SK-N-SH (cell line): ENCODE results near the gene NTM. TPM values are rescaled to one million over a fixed set of nuclear protein-coding genes. Genes with fewer than 3 reads are reported as not detected.

Experiments used
- CTCF ChIA-PET: fragments of 300-600, 350-600 bp; formaldehyde crosslinking; extraction: SDS; loops from one replicate; lab custom pipeline; 2021; lab: Yijun Ruan, JAX
- POLR2A ChIA-PET: fragments of 350-600 bp; sonication (Branson Sonifier 250); formaldehyde crosslinking; extraction: SDS; loops from one replicate; lab custom pipeline; 2020; ENCODE audit warnings: antibody characterized with exemption, inconsistent platforms; lab: Yijun Ruan, JAX
- DNase-seq: peaks from one replicate; pipeline ENCODE4 v3.0.0; 2012
- H2AFZ ChIP-seq: fragments of 200-600 bp; sonication (generic); 2 replicates; pipeline ENCODE4 v1.8.1; 2016; ENCODE audit warnings: antibody characterized with exemption, mild to moderate bottlenecking, low read depth
- H3F3A ChIP-seq: fragments of 200-600 bp; sonication (generic); replicated peaks from 2 replicates; pipeline ENCODE3; 2016; ENCODE audit warnings: antibody characterized with exemption, mild to moderate bottlenecking; ENCODE audit not compliant: insufficient read depth
- H3K27ac ChIP-seq, 2 experiments: fragments of 200-500 bp in 1 of 2; fragments of 200-600 bp in 1 of 2; sonication (Bioruptor generic) in 1 of 2; sonication (generic), shearing (Covaris generic) in 1 of 2; 2 replicates each; pipeline versions ENCODE4 v1.5.1 to v1.6.1; 2014 to 2016; ENCODE audit warnings: low read depth in 2 of 2, inconsistent platforms in 1 of 2, low read length in 1 of 2, mild to moderate bottlenecking in 1 of 2, mixed read lengths in 1 of 2
- H3K27me3 ChIP-seq: fragments of 200-600 bp; sonication (generic), shearing (Covaris generic); 2 replicates; pipeline ENCODE4 v1.6.1; 2016; ENCODE audit warnings: mixed run types; ENCODE audit not compliant: insufficient read depth
- H3K36me3 ChIP-seq, 2 experiments: fragments of 200-500 bp in 1 of 2; fragments of 200-600 bp in 1 of 2; sonication (Bioruptor generic) in 1 of 2; sonication (generic) in 1 of 2; replicated peaks in 1 of 2; 2 replicates each; pipeline versions ENCODE3 to v1.5.1; 2014 to 2016; ENCODE audit warnings: low read length in 1 of 2, mild to moderate bottlenecking in 1 of 2; ENCODE audit not compliant: insufficient read depth in 2 of 2, control insufficient read depth in 1 of 2
- H3K4me1 ChIP-seq, 2 experiments: fragments of 200-500 bp in 1 of 2; fragments of 200-600 bp in 1 of 2; sonication (Bioruptor generic) in 1 of 2; sonication (generic), shearing (Covaris generic) in 1 of 2; 2 replicates each; pipeline versions ENCODE4 v1.5.1 to v1.6.1; 2014 to 2016; ENCODE audit warnings: low read depth in 1 of 2, low read length in 1 of 2, mixed run types in 1 of 2; ENCODE audit not compliant: insufficient read depth in 2 of 2, control insufficient read depth in 1 of 2
- H3K4me2 ChIP-seq: fragments of 200-600 bp; sonication (generic), shearing (Covaris generic); 2 replicates; pipeline ENCODE4 v1.6.1; 2017; ENCODE audit warnings: mixed run types
- H3K4me3 ChIP-seq, 2 experiments: fragments of 200-500 bp in 1 of 2; fragments of 200-600 bp in 1 of 2; sonication (Bioruptor generic) in 1 of 2; sonication (generic), shearing (Covaris generic) in 1 of 2; 2 replicates each; pipeline versions ENCODE4 v1.5.1 to v1.8.1; 2014 to 2016; ENCODE audit warnings: low read depth in 2 of 2, inconsistent platforms in 1 of 2, low read length in 1 of 2, mild to moderate bottlenecking in 1 of 2, mixed read lengths in 1 of 2, moderate library complexity in 1 of 2
- H3K79me2 ChIP-seq: fragments of 200-600 bp; sonication (generic); 2 replicates; pipeline ENCODE4 v1.8.1; 2017; ENCODE audit warnings: mild to moderate bottlenecking; ENCODE audit not compliant: insufficient read depth
- H3K9ac ChIP-seq: fragments of 200-600 bp; sonication (generic); 2 replicates; pipeline ENCODE4 v1.6.1; 2017; ENCODE audit warnings: mixed run types
- H3K9me2 ChIP-seq: fragments of 200-600 bp; sonication (generic); 2 replicates; pipeline ENCODE4 v1.6.1; 2017; ENCODE audit warnings: mixed run types
- H3K9me3 ChIP-seq: fragments of 200-600 bp; sonication (generic); 2 replicates; pipeline ENCODE4 v1.6.1; 2017; ENCODE audit warnings: mixed run types, mild to moderate bottlenecking, moderate library complexity
- H4K20me1 ChIP-seq: fragments of 200-600 bp; sonication (generic); 2 replicates; pipeline ENCODE4 v1.6.1; 2017; ENCODE audit warnings: mild to moderate bottlenecking, mixed run types; ENCODE audit not compliant: insufficient read depth
- EP300 ChIP-seq, 2 experiments: IDR thresholded peaks; 2 replicates each; pipeline versions ENCODE4 v1.4.0 to v1.6.1; 2012; ENCODE audit warnings: borderline replicate concordance in 1 of 2, low read depth in 1 of 2, low read length in 1 of 2
- EZH2phosphoT487 ChIP-seq: fragments of 200-600 bp; sonication (generic); IDR thresholded peaks from 2 replicates; pipeline ENCODE4 v1.6.1; 2017; ENCODE audit warnings: low read depth, mixed run types, mild to moderate bottlenecking, antibody characterized with exemption, moderate library complexity, borderline replicate concordance
- FOSL2 ChIP-seq: IDR thresholded peaks from 2 replicates; pipeline ENCODE4 v1.4.0; 2012; ENCODE audit warnings: low read depth, mild to moderate bottlenecking, moderate library complexity, borderline replicate concordance
- FOXM1 ChIP-seq: IDR thresholded peaks from 2 replicates; pipeline ENCODE4 v1.4.0; 2012; ENCODE audit warnings: low read depth, mild to moderate bottlenecking
- GABPA ChIP-seq: IDR thresholded peaks from 2 replicates; pipeline ENCODE4 v1.4.0; 2012; ENCODE audit warnings: low read depth, mild to moderate bottlenecking
- GATA2 ChIP-seq: sonication (generic); formaldehyde crosslinking; IDR thresholded peaks from 2 replicates; pipeline ENCODE4 v1.5.0; 2020; ENCODE audit warnings: mild to moderate bottlenecking, missing genetic modification reagents
- IRF3 ChIP-seq: fragments of 150-350 bp; IDR thresholded peaks from 2 replicates; pipeline ENCODE4 v1.6.1; 2016; ENCODE audit warnings: mild to moderate bottlenecking, low read depth, low read length
- JUND ChIP-seq: IDR thresholded peaks from 2 replicates; pipeline ENCODE4 v1.4.0; 2012
- MEF2A ChIP-seq: IDR thresholded peaks from 2 replicates; pipeline ENCODE4 v1.4.0; 2012; ENCODE audit warnings: low read depth, borderline replicate concordance
- NFIC ChIP-seq: IDR thresholded peaks from 2 replicates; pipeline ENCODE4 v1.4.0; 2012; ENCODE audit warnings: borderline replicate concordance
- NRF1 ChIP-seq: IDR thresholded peaks from 2 replicates; pipeline ENCODE4 v1.6.1; 2012; ENCODE audit warnings: low read depth, mild to moderate bottlenecking, low read length
- PBX3 ChIP-seq: IDR thresholded peaks from 2 replicates; pipeline ENCODE4; 2012
- POLR2AphosphoS5 ChIP-seq: IDR thresholded peaks from 2 replicates; pipeline ENCODE4 v1.6.1; 2012; ENCODE audit warnings: low read depth, low read length
- RCOR1 ChIP-seq: fragments of 150-350 bp; IDR thresholded peaks from 2 replicates; pipeline ENCODE4 v1.6.1; 2017; ENCODE audit warnings: antibody characterized with exemption, low read length
- RFX5 ChIP-seq: IDR thresholded peaks from 2 replicates; pipeline ENCODE4 v1.6.1; 2012; ENCODE audit warnings: mild to moderate bottlenecking, improper control_type of control experiment, low read length
- SIN3A ChIP-seq: IDR thresholded peaks from 2 replicates; pipeline ENCODE4 v1.6.1; 2012; ENCODE audit warnings: low read depth, mild to moderate bottlenecking, low read length, moderate library complexity, borderline replicate concordance
- SMC3 ChIP-seq: IDR thresholded peaks from 2 replicates; pipeline ENCODE4 v1.6.1; 2012; ENCODE audit warnings: low read depth, low read length, improper control_type of control experiment
- TCF12 ChIP-seq: IDR thresholded peaks from 2 replicates; pipeline ENCODE4 v1.4.0; 2012
- USF1 ChIP-seq: IDR thresholded peaks from 2 replicates; pipeline ENCODE4 v1.4.0; 2012; ENCODE audit warnings: low read depth, borderline replicate concordance
- USF2 ChIP-seq: fragments of 150-350 bp; IDR thresholded peaks from 2 replicates; pipeline ENCODE4 v1.6.1; 2017; ENCODE audit warnings: antibody characterized with exemption, low read length, low read depth, borderline replicate concordance
- YY1 ChIP-seq: IDR thresholded peaks from 2 replicates; pipeline ENCODE4 v1.4.0; 2012; ENCODE audit warnings: low read depth, mild to moderate bottlenecking
- ZBTB33 ChIP-seq: IDR thresholded peaks from 2 replicates; pipeline ENCODE4 v1.4.0; 2012; ENCODE audit warnings: low read depth, borderline replicate concordance
- WGBS: methylation state at CpG from one replicate; pipeline ENCODE4 v1.1.6; 2017; ENCODE audit warnings: low lambda C conversion rate; 5-methylcytosine and 5-hydroxymethylcytosine counted together
- polyA plus RNA-seq, 3 experiments: library from polyadenylated mRNA; depleted of rRNA; stranded (reverse); fragments of >200 nt; gene quantifications; 2 replicates each; pipeline ENCODE4 v1.2.3, GENCODE V29; 2012

Gene NTM
- polyA plus RNA-seq, 1 of the 3 experiments (the other 2 are of a cell fraction) = 20.0 TPM

GRCh38 chr11:132257871-132258270 is 887.5 kb downstream of the NTM start (continued):
- no peak for TF ChIP-seq ZBTB33
- no peak for TF ChIP-seq MEF2A
- no peak for TF ChIP-seq NRF1
- TF ChIP-seq USF2 = no peak
- no peak for TF ChIP-seq GATA2 (CRISPR knock-in tag)
- no peak for TF ChIP-seq RCOR1

- Histone ChIP-seq H3K36me3 (no peaks in the 10 kb centered on the region), H3F3A (no peaks in the 10 kb centered on the region), H3K9ac (no peak overlapping the region), H3K4me3 (no peak overlapping the region), H3K79me2 (no peaks in the 10 kb centered on the region), H3K27me3 (no peaks in the 10 kb centered on the region), H3K4me1 (peaks cover 0 to 9% of the 10 kb centered on the region in 2 experiments; a peak in 1 of 4 replicates), H2AFZ (no peak overlapping the region), H3K27ac (no peak overlapping the region), H3K4me2 (no peak overlapping the region), H4K20me1 (no peaks in the 10 kb centered on the region), H3K9me3 (no peaks in the 10 kb centered on the region), H3K9me2 (no peaks in the 10 kb centered on the region)
- WGBS = 21% methylated on average over 1 of the region's 1 CpG
- DNase-seq = no peak
- ChIA-PET CTCF (no interaction called here), POLR2A (no interaction called here)
- TF ChIP-seq GABPA (no peak), JUND (0 out of 2 replicates have a peak, but pooled peaks have one; percentile 40), FOSL2 (peak; percentile 51), TCF12 (peak; percentile 44; the same call in 1 of the 2 replicates), PBX3 (peak; percentile 23; the same call in 1 of the 2 replicates)
Measured at GRCh38 chr11:132258875-132259274, 888.5 kb downstream of the NTM start.

GRCh38 chr11:132260636-132261035 is 890.2 kb downstream of the NTM start:
- 69% methylated on average over 7 of the region's 7 CpGs for WGBS
- no peak overlapping the region for H3K4me2 ChIP-seq
- H3K9me3 ChIP-seq = no peaks in the 10 kb centered on the region
- no peak for DNase-seq
- ChIA-PET POLR2A (no interaction called here), CTCF (interaction anchor here (0.6 to 0.9 kb wide), 2 partner anchors 40 to 42 kb away, joined by 3 read pairs; no protein-coding TSS in a partner anchor)
- no peaks in the 10 kb centered on the region for H3K79me2 ChIP-seq
- no peaks in the 10 kb centered on the region for H3K27me3 ChIP-seq
- peaks cover 0 to 9% of the 10 kb centered on the region in 2 experiments; a peak in 1 of 4 replicates for H3K4me1 ChIP-seq
- no peaks in the 10 kb centered on the region for H3K9me2 ChIP-seq
- no peaks in the 10 kb centered on the region for H3K36me3 ChIP-seq
- no peaks in the 10 kb centered on the region for H3F3A ChIP-seq
- no peak overlapping the region for H2AFZ ChIP-seq
- no peak overlapping the region for H3K4me3 ChIP-seq
- no peak overlapping the region for H3K27ac ChIP-seq
- H4K20me1 ChIP-seq = no peaks in the 10 kb centered on the region
- H3K9ac ChIP-seq = no peak overlapping the region
- TF ChIP-seq SIN3A = no peak
- no peak for TF ChIP-seq SMC3
- TF ChIP-seq EP300 (IDR thresholded peaks at IDR 0.05; ENCODE audit: borderline replicate concordance in 1 of 2, low read depth in 1 of 2, low read length in 1 of 2) = no peak
- no peak for TF ChIP-seq MEF2A
- no peak for TF ChIP-seq USF1
- no peak for TF ChIP-seq RCOR1
- TF ChIP-seq IRF3 = no peak
- TF ChIP-seq RFX5 = no peak
- no peak for TF ChIP-seq POLR2AphosphoS5
- no peak for TF ChIP-seq TCF12
- no peak for TF ChIP-seq FOXM1
- TF ChIP-seq GATA2 (CRISPR knock-in tag) = no peak
- no peak for TF ChIP-seq EZH2phosphoT487
- TF ChIP-seq NFIC = no peak
- no peak for TF ChIP-seq YY1
